ENCODE data around the gene HTR4. TPM values are rescaled to one million over a fixed set of nuclear protein-coding genes. Genes with fewer than 3 reads are reported as not detected.
A peak's percentile ranks its signal among the peaks of the same experiment; 100 is the strongest.

The HTR4 gene
- total RNA-seq, 2 donors from 2014 or later, result not detected

GRCh38 chr5:148488757-148489156 lies 165.6 kb downstream of the HTR4 start:
- 50 to 60% methylated on average over 2 of the region's 2 CpGs for WGBS, 2 donors
- no peak overlapping the region for H3K27ac ChIP-seq
- intact Hi-C loops (cut with DNase I), result no loop called here

GRCh38 chr5:148486456-148486855 lies 167.9 kb downstream of the HTR4 start:
- no peak overlapping the region for H3K27ac ChIP-seq
- H3K36me3 ChIP-seq (replicated peaks in 1 of 2; ENCODE audit: insufficient read depth in 1 of 2, low read depth in 2 of 2), result no peaks in the 10 kb centered on the region
- H3K4me1 ChIP-seq, result no peaks in the 10 kb centered on the region
- TF ChIP-seq POLR2A (IDR thresholded peaks at IDR 0.05), result no peak
- no peak for TF ChIP-seq CTCF (IDR thresholded peaks at IDR 0.05)
- H3K27me3 ChIP-seq, result no peaks in the 10 kb centered on the region
- ATAC-seq, result no peak
- WGBS, 2 donors, result 74 to 85% methylated on average over 3 of the region's 3 CpGs
- H3K9me3 ChIP-seq, result no peaks in the 10 kb centered on the region
- DNase-seq, result no peak
- intact Hi-C loops (cut with DNase I), result no loop called here
- no peak overlapping the region for H3K4me3 ChIP-seq

More at GRCh38 chr5:148488757-148489156, 165.6 kb downstream of the HTR4 start:
- no peak for TF ChIP-seq POLR2A (IDR thresholded peaks at IDR 0.05)
- no peak for TF ChIP-seq CTCF (IDR thresholded peaks at IDR 0.05)
- DNase-seq (no peak), ATAC-seq (no peak)
- no peaks in the 10 kb centered on the region for H3K27me3 ChIP-seq
- no peaks in the 10 kb centered on the region for H3K36me3 ChIP-seq (replicated peaks in 1 of 2; ENCODE audit: insufficient read depth in 1 of 2, low read depth in 2 of 2)
- no peaks in the 10 kb centered on the region for H3K9me3 ChIP-seq
- no peaks in the 10 kb centered on the region for H3K4me1 ChIP-seq
- no peak overlapping the region for H3K4me3 ChIP-seq

GRCh38 chr5:148484651-148485050 lies 169.7 kb downstream of the HTR4 start:
- Histone ChIP-seq H3K4me1 (no peaks in the 10 kb centered on the region), H3K4me3 (no peak overlapping the region), H3K27me3 (no peaks in the 10 kb centered on the region), H3K36me3 (replicated peaks in 1 of 2; ENCODE audit: insufficient read depth in 1 of 2, low read depth in 2 of 2) (no peaks in the 10 kb centered on the region), H3K9me3 (no peaks in the 10 kb centered on the region), H3K27ac (no peak overlapping the region)
- no peak for DNase-seq
- no peak for ATAC-seq
- no peak for TF ChIP-seq POLR2A (IDR thresholded peaks at IDR 0.05)
- TF ChIP-seq CTCF (IDR thresholded peaks at IDR 0.05), result no peak
- intact Hi-C loops (cut with DNase I), result no loop called here

GRCh38 chr5:148483750-148484149 lies 170.6 kb downstream of the HTR4 start:
- Histone ChIP-seq H3K36me3 (replicated peaks in 1 of 2; ENCODE audit: insufficient read depth in 1 of 2, low read depth in 2 of 2) (no peaks in the 10 kb centered on the region), H3K4me1 (no peaks in the 10 kb centered on the region), H3K27me3 (no peaks in the 10 kb centered on the region), H3K9me3 (no peaks in the 10 kb centered on the region), H3K4me3 (no peak overlapping the region), H3K27ac (no peak overlapping the region)
- DNase-seq (no peak), ATAC-seq (no peak)
- 74 to 84% methylated on average over 3 of the region's 3 CpGs for WGBS, 2 donors
- intact Hi-C loops (cut with DNase I), result no loop called here
- no peak for TF ChIP-seq CTCF (IDR thresholded peaks at IDR 0.05)
- TF ChIP-seq POLR2A (IDR thresholded peaks at IDR 0.05), result no peak

GRCh38 chr5:148482697-148483462 lies 171.4 kb downstream of the HTR4 start:
- Histone ChIP-seq H3K4me1 (no peaks in the 10 kb centered on the region), H3K9me3 (no peaks in the 10 kb centered on the region), H3K27ac (no peak overlapping the region), H3K36me3 (replicated peaks in 1 of 2; ENCODE audit: insufficient read depth in 1 of 2, low read depth in 2 of 2) (no peaks in the 10 kb centered on the region), H3K27me3 (no peaks in the 10 kb centered on the region), H3K4me3 (no peak overlapping the region)
- intact Hi-C loops (cut with DNase I), result no loop called here
- ATAC-seq (peak; percentile 75), DNase-seq (peak; percentile 64 to 75 (median 70))
- TF ChIP-seq POLR2A (IDR thresholded peaks at IDR 0.05) (no peak), CTCF (IDR thresholded peaks at IDR 0.05) (peak; percentile 64 to 89 (median 77))
- WGBS, 2 donors, result 29 to 35% methylated on average over 20 to 22 of the region's 22 CpGs

Data from body of pancreas (tissue), 4 donors.